SK-N-MC (cell line): Measurements from ENCODE around the gene DCDC2.

Experiments
- DNase-seq: peaks from one replicate; pipeline ENCODE4 v3.0.0-alpha.2; 2011; ENCODE audit warnings: low read depth, low spot score
- H3K27ac ChIP-seq: fragments of 200-600 bp; sonication (generic); 2 replicates; pipeline ENCODE4 v1.5.1; 2016; ENCODE audit warnings: mixed run types
- H3K36me3 ChIP-seq: fragments of 200-600 bp; sonication (generic); 2 replicates; pipeline ENCODE4 v1.6.1; 2017; ENCODE audit warnings: antibody characterized with exemption, low read length, mixed read lengths; ENCODE audit not compliant: insufficient read depth
- H3K4me3 ChIP-seq: fragments of 200-600 bp; sonication (generic); 2 replicates; pipeline ENCODE4 v1.5.1; 2016
- H3K9ac ChIP-seq: fragments of 200-600 bp; sonication (generic); 2 replicates; pipeline ENCODE4 v1.8.0; 2017; ENCODE audit warnings: mixed run types, mixed read lengths; ENCODE audit not compliant: insufficient read length
- H3K9me3 ChIP-seq: fragments of 200-600 bp; sonication (generic); 2 replicates; pipeline ENCODE4 v1.6.1; 2017; ENCODE audit warnings: low read depth, mild to moderate bottlenecking, antibody characterized with exemption, low read length, moderate library complexity, mixed read lengths
- EZH2 ChIP-seq: fragments of 200-600 bp; sonication (generic); IDR thresholded peaks from one replicate; pipeline ENCODE4 v1.6.1; 2017; ENCODE audit warnings: antibody characterized with exemption
- FOXP2 ChIP-seq: optimal IDR thresholded peaks from 2 replicates; pipeline ENCODE3; 2011; ENCODE audit warnings: mild to moderate bottlenecking, moderate library complexity; ENCODE audit not compliant: insufficient read depth; ENCODE audit errors: extremely low read length, control extremely low read depth
- POLR2AphosphoS5 ChIP-seq: IDR thresholded peaks from 2 replicates; pipeline ENCODE4 v1.6.1; 2012; ENCODE audit warnings: mild to moderate bottlenecking, low read depth, low read length, borderline replicate concordance

Gene DCDC2

GRCh38 chr6:24139080-24139479 lies 218.8 kb downstream of the DCDC2 start:
- Histone ChIP-seq H3K4me3 (no peak overlapping the region), H3K9ac (no peak overlapping the region), H3K27ac (no peak overlapping the region), H3K36me3 (no peaks in the 10 kb centered on the region), H3K9me3 (no peaks in the 10 kb centered on the region)
- TF ChIP-seq POLR2AphosphoS5 = no peak
- TF ChIP-seq FOXP2 = no peak
- TF ChIP-seq EZH2 = no peak
- no peak for DNase-seq

GRCh38 chr6:24131751-24132150 lies 226.1 kb downstream of the DCDC2 start:
- no peak for TF ChIP-seq EZH2
- TF ChIP-seq FOXP2 = no peak
- TF ChIP-seq POLR2AphosphoS5 = no peak
- no peak overlapping the region for H3K4me3 ChIP-seq

GRCh38 chr6:24127316-24127715 lies 230.5 kb downstream of the DCDC2 start:
- TF ChIP-seq FOXP2 (no peak), EZH2 (no peak), POLR2AphosphoS5 (no peak)
- H3K9ac ChIP-seq = no peak overlapping the region
- no peaks in the 10 kb centered on the region for H3K36me3 ChIP-seq
- no peak for DNase-seq
- H3K4me3 ChIP-seq = no peak overlapping the region
- H3K27ac ChIP-seq = no peak overlapping the region
- no peaks in the 10 kb centered on the region for H3K9me3 ChIP-seq

More at GRCh38 chr6:24131751-24132150, 226.1 kb downstream of the DCDC2 start:
- Histone ChIP-seq H3K9ac (no peak overlapping the region), H3K36me3 (no peaks in the 10 kb centered on the region), H3K9me3 (no peaks in the 10 kb centered on the region), H3K27ac (no peak overlapping the region)
- DNase-seq = no peak

- Histone ChIP-seq H3K9me3 (no peaks in the 10 kb centered on the region), H3K36me3 (no peaks in the 10 kb centered on the region), H3K9ac (no peak overlapping the region), H3K4me3 (peak overlapping the region; percentile 68), H3K27ac (no peak overlapping the region)
- DNase-seq = peak; percentile 72
- TF ChIP-seq EZH2 (no peak), POLR2AphosphoS5 (no peak), FOXP2 (no peak)
Observed at GRCh38 chr6:24126586-24127192, 231.2 kb downstream of the DCDC2 start.

GRCh38 chr6:24125980-24126379 lies 231.9 kb downstream of the DCDC2 start, which contains the start of gene NRSN1:
NRSN1 (plus strand) TSS chr6:24126215; CDS start chr6:24134328, 8,113 bp downstream.
- Histone ChIP-seq H3K4me3 (peak within 1 kb of the TSS; percentile 68), H3K9ac (no peak within 1 kb of the TSS), H3K36me3 (no peaks in the 10 kb centered on the region), H3K9me3 (no peaks in the 10 kb centered on the region), H3K27ac (no peak within 1 kb of the TSS)
- TF ChIP-seq FOXP2 (no peak), POLR2AphosphoS5 (no peak), EZH2 (no peak)
- no peak for DNase-seq

- DNase-seq = no peak
- no peak overlapping the region for H3K27ac ChIP-seq
- no peak overlapping the region for H3K9ac ChIP-seq
- H3K4me3 ChIP-seq = no peak overlapping the region
- H3K36me3 ChIP-seq = no peaks in the 10 kb centered on the region
- no peak for TF ChIP-seq POLR2AphosphoS5
- no peak for TF ChIP-seq FOXP2
- no peak for TF ChIP-seq EZH2
- no peaks in the 10 kb centered on the region for H3K9me3 ChIP-seq
Observed at GRCh38 chr6:24122139-24122538, 235.7 kb downstream of the DCDC2 start.
